Activated T-cell treated with anti-CD3 and anti-CD28 coated beads, Interleukin-2, amount 50 U/mL, for 4 hours (primary cell): Measurements from ENCODE around the gene HIPK4. TPM values are rescaled to one million over a fixed set of nuclear protein-coding genes. Genes with fewer than 3 reads are reported as not detected.

Source experiments
- ATAC-seq, 2 donors: fragments of 200-7000 bp; cut with Tn5 transposase; one replicate each; pipeline ENCODE4 v1.10.0; 2021
- DNase-seq: peaks from one replicate; pipeline ENCODE4 v3.0.0-alpha.2; 2020
- H3K27me3 Mint-ChIP-seq: one replicate; pipeline ENCODE4 v1.8.0; 2021; ENCODE audit warnings: low read depth, mixed read lengths
- H3K36me3 Mint-ChIP-seq: one replicate; pipeline ENCODE4 v1.8.0; 2022; ENCODE audit warnings: mixed read lengths; ENCODE audit not compliant: insufficient read depth
- H3K4me1 Mint-ChIP-seq: one replicate; pipeline ENCODE4 v1.8.0; 2021; ENCODE audit warnings: low read depth, mixed read lengths
- H3K4me3 Mint-ChIP-seq: one replicate; pipeline ENCODE4 v1.8.0; 2021; ENCODE audit warnings: mild to moderate bottlenecking, moderate library complexity, mixed read lengths
- H3K9me3 Mint-ChIP-seq: one replicate; pipeline ENCODE4 v1.8.0; 2021; ENCODE audit warnings: mixed read lengths
- total RNA-seq, 3 donors: library from RNA; stranded (reverse); gene quantifications; one replicate each; pipeline ENCODE4 v1.2.1, GENCODE V29; 2021

HIPK4 gene
- total RNA-seq, 3 donors from 2014 or later, result 0.08 TPM; not detected in 2

DNA sequence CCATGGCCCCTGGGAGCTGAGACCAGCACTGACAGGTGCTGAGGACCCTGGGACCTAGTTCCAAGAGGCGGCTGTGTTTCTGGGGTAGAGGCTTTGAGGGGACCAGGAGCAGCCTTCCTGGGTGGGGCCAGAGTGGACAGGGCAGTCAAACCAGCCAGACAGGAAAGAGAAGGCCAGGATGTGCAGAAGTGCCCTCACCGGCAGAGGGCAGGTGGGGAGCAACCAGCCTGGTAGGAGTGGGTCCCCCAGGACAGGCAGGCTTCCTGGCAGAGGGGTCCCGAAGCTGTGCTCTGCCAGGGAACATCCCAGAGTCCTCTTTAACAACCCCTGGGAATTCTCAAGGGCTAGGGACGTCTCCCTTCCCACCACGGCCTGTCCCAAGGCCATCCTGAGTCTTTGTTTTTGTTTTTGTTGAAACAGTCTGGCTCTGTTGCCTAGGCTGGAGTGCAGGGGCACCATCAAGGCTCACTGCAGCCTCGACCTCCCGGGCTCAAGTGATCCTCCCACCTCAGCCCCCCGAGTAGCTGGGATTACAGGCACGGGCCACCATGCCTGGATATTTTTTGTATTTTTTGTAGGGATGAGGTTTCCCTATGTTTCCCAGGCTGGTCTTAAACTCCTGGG, 3.0 kb upstream of the HIPK4 start:
- DNase-seq (no peak), ATAC-seq (no peak)
- Mint-ChIP-seq H3K9me3 (no peaks in the 10 kb centered on the region), H3K36me3 (no peaks in the 10 kb centered on the region), H3K4me3 (no peak overlapping the region), H3K27me3 (no peaks in the 10 kb centered on the region), H3K4me1 (no peaks in the 10 kb centered on the region)

DNA sequence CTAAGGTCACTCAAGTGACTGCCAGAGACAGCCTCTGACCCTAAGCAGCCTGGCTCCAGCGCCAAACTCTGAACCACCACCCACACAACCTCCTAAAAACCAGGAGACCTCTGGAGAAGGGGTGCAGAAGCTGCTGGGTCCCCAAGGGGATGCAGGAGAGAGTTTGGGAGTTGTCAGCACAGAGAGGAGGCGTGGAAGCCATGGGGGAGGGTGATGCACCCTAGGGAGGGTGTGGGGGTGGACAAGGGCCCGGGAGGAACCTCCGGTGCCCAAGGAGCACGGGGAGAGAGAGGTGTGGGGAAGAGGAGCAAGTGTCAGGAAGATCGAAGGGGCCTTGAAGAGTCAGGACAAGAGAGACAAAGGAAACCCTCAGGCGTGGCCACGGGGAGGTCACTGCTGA, 2.1 kb upstream of the HIPK4 start:
- DNase-seq (no peak), ATAC-seq (no peak)
- Mint-ChIP-seq H3K27me3 (no peaks in the 10 kb centered on the region), H3K9me3 (no peaks in the 10 kb centered on the region), H3K36me3 (no peaks in the 10 kb centered on the region), H3K4me1 (no peaks in the 10 kb centered on the region), H3K4me3 (no peak overlapping the region)

DNA sequence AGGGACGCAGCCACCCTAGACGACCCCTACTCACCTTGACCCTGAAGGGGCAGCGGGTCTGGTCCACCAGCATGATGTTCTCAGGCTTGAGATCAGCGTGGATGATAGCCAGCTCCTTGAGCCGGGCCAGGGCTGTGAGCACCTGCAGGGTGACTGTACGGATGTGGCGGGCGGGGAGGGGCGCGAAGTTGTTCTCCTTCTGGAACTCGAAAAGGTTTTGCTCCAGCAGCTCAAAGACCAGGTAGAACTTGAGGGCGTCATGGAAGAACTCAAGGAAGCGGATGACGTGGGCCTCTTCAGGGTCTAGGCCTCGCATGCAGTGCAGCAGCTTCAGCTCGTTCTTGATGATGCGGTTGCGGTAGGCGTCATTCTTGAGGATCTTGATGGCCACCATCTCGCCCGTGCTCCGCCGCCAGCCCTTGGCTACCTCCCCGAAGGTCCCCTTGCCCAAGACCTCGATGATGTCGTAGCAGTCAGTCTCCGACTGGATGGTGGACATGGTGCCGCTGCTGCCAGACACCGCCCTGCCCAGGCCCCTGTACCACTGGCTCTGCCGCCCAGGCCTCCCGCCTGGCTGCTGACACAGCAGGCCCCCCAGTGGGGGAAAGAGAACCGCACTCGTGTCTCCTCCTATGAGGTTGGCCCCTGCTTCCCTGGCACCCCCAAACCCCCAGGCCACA, 437 bp downstream of the HIPK4 start:
- Mint-ChIP-seq H3K9me3 (no peaks in the 10 kb centered on the region), H3K4me1 (no peaks in the 10 kb centered on the region), H3K27me3 (no peaks in the 10 kb centered on the region), H3K4me3 (no peak overlapping the region), H3K36me3 (no peaks in the 10 kb centered on the region)
- ATAC-seq, result no peak
- no peak for DNase-seq

DNA sequence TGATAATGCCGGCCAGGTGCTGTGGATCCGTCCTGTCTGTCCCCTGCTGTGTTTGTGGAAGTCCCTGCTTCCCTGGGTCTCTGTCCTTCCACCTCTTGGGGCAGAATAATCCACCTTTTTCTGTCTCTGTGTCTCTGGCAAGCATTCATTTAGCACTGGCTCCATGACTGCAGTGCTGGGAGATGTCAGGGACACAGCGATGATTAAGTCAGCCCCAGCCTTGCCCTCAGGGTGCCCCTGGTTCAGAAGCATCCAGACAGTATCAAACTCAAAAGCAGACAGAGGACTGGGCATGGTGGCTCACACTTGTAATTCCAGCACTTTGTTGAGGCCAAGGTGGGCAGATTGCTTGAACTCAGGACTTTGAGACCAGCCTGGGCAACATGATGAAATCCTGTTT, 1.5 kb downstream of the HIPK4 start:
- Mint-ChIP-seq H3K36me3 (no peaks in the 10 kb centered on the region), H3K4me3 (no peak overlapping the region), H3K9me3 (no peaks in the 10 kb centered on the region), H3K27me3 (no peaks in the 10 kb centered on the region), H3K4me1 (no peaks in the 10 kb centered on the region)
- DNase-seq (no peak), ATAC-seq (no peak)

DNA sequence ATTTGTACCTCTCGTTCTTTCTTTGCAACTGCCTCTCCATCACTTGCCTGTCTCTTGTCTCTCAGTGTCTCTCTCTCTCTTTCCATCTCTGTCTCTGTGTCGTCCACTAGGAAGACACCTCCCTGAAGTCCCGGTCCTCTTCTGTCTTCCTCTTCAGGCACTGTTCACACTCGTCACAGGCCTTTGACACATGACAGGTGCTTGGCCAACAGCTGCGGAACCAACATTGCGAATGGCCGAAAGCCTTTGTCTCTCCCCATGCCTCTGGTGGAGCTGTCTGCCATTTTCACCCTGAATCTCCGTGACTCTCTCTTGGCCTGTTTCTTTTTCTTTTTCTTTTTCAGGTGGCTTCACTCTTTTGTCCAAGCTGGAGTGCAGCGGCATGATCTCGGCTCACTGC, 2.8 kb downstream of the HIPK4 start:
- ATAC-seq, result no peak
- Mint-ChIP-seq H3K9me3 (no peaks in the 10 kb centered on the region), H3K27me3 (no peaks in the 10 kb centered on the region)

DNA sequence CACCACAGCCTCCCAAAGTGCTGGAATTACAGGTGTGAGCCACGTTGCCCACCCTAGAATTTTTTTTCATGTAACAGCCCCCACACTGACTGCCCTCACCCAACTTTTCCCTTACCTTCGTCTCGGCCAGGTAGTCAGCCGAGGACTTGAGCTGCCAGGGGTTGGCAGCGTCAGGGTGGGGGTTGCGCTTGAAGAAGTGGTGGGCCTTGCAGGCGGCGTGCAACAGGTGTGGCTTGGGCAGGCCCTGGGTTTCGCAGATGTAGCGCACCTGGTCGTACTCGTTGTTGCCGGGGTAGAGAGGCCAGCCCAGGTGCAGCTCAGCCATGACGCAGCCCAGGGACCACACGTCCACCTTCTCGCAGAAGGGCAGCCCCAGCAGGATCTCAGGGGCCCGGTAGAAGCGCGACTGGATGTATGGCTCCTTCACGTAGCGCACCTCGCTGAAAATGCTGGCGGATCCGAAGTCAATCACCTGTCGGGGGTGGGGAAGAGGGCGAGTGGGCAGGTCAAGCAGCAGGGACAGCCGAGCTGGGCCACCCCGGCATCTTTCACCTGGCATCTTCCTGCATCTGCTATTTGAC, 6.2 kb downstream of the HIPK4 start:
- DNase-seq (no peak), ATAC-seq (no peak)
- H3K4me1 Mint-ChIP-seq, result no peaks in the 10 kb centered on the region
- no peak overlapping the region for H3K4me3 Mint-ChIP-seq
- no peaks in the 10 kb centered on the region for H3K27me3 Mint-ChIP-seq
- no peaks in the 10 kb centered on the region for H3K9me3 Mint-ChIP-seq
- no peaks in the 10 kb centered on the region for H3K36me3 Mint-ChIP-seq

More for the DNA sequence above, 2.8 kb downstream of the HIPK4 start:
- no peaks in the 10 kb centered on the region for H3K36me3 Mint-ChIP-seq
- H3K4me1 Mint-ChIP-seq, result no peaks in the 10 kb centered on the region
- no peak for DNase-seq
- no peak overlapping the region for H3K4me3 Mint-ChIP-seq

DNA sequence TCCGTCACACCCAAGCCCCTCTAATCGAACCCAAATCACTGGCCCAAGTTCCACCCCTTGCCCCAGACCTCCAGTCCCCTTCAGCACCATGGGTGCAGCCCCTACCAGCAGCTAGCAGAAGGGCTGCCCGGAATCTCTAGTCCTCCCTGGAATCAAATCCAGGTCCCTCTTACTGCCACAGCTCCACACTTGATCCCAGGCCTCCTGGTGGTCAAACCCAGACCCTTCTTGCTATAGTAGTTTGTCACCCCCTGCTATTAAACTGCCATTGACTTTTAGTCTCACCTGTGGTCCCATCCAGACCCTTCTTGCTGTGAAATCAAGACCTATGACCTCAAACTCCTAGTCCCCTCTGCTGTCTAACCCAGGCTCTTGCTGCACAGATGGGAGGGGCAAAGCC, 8.7 kb downstream of the HIPK4 start:
- no peaks in the 10 kb centered on the region for H3K4me1 Mint-ChIP-seq
- DNase-seq, result no peak
- ATAC-seq, result no peak
- H3K36me3 Mint-ChIP-seq, result no peaks in the 10 kb centered on the region
- no peaks in the 10 kb centered on the region for H3K27me3 Mint-ChIP-seq
- H3K9me3 Mint-ChIP-seq, result no peaks in the 10 kb centered on the region
- no peak overlapping the region for H3K4me3 Mint-ChIP-seq

DNA sequence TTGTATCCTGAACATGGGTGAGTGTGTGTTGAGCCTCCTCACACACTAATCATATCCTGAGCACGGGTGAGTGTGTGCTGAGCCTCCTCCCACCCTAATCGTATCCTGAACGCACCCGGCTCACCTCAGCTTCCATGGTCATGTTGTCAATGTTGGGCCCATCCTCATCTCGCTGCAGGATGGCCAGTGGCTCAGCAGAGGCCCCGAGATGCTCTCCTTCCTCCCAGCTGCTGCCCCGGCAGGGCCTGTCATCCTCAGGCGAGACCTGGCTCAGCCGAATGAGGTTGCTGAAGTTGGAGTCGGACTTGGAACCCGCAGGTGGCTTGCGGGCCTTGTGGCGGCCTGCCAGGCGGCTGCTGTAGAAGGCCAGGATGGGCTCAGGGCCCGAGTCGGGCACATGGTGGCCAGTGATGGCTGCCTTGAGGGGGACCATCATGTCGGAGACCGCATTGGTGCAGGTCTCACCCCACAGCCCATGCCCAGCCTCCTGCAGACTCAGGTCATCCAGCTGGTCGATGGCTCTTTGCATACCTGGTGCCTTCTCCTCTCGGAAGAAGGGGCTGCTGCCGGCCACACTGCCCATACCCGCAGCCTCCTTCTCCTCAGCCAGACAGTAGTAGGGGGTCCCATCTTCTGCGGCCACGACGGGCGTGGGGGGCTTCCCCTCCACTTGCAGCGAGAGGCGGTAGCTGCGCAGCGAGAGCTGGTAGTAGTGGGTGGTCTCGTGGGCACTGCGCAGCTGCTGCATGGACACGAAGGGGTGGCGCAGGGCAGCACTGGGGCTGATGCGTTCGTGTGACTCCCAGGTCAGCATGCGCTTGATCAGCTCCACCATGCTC, 9.6 kb downstream of the HIPK4 start:
- DNase-seq, result no peak
- Mint-ChIP-seq H3K27me3 (no peaks in the 10 kb centered on the region), H3K36me3 (peaks cover 1% of the 10 kb centered on the region), H3K4me3 (no peak overlapping the region), H3K9me3 (no peaks in the 10 kb centered on the region), H3K4me1 (no peaks in the 10 kb centered on the region)
- no peak for ATAC-seq

DNA sequence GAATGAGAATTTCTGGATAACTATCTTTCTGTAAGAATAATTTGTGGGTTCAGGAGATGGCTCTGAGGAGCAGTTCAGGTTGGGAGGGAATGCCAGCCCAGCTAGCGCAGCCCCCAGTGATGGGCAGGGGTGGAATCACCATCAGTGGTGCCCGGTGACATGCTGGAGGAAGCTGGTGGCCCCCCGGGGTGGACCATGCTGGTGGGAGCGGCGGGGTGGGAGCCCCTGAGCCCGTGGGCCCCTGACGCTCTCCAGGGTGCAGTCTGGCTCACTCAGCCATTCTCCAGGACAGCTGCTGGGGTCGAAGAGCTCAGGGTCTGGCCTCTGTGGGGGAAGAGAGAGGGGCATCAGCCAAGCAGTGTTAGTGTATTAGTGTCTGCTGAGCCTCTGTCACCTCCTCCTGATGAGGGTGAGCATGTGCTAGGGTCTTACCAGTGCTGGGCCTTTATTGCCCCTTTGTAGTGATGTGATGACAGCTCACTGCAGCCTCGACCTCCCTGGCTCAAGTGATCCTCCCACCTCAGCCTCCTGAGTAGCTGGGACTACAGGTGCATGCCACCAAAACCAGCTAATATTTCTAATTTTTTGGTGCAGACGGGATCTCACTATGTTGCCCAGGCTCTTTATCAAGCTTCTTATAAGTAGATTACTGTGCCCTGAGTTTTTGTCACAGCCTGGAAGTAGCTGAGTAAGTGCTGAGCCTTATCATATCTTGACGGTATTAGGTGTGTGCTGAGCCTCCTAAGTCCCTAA, 10.4 kb downstream of the HIPK4 start:
- Mint-ChIP-seq H3K4me3 (no peak overlapping the region), H3K4me1 (peaks cover 1% of the 10 kb centered on the region), H3K27me3 (no peaks in the 10 kb centered on the region), H3K9me3 (no peaks in the 10 kb centered on the region), H3K36me3 (peaks cover 2% of the 10 kb centered on the region)
- ATAC-seq (no peak), DNase-seq (no peak)

DNA sequence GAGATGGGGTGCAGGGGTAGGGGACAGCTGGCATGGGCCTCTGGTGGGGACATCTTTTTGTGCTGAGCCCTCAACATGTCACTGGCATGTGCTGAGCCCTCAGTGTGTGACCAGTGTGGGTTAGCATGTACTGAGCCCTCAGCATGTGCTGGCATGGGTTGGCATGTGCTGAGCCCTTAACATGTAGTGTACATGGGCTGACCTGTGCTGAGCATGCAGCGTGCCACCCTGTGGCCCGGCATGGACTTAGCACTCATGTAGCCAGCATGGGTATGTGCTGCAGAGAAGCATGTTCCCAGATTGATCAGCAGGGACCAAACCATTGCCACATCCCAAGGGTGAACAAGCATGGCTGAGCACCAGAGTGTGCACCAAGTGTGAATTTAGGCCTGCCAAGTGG, 11.5 kb downstream of the HIPK4 start:
- Mint-ChIP-seq H3K36me3 (peaks cover 6% of the 10 kb centered on the region), H3K27me3 (no peaks in the 10 kb centered on the region), H3K4me3 (no peak overlapping the region), H3K9me3 (no peaks in the 10 kb centered on the region), H3K4me1 (peaks cover 5% of the 10 kb centered on the region)
- DNase-seq (no peak), ATAC-seq (no peak)

DNA sequence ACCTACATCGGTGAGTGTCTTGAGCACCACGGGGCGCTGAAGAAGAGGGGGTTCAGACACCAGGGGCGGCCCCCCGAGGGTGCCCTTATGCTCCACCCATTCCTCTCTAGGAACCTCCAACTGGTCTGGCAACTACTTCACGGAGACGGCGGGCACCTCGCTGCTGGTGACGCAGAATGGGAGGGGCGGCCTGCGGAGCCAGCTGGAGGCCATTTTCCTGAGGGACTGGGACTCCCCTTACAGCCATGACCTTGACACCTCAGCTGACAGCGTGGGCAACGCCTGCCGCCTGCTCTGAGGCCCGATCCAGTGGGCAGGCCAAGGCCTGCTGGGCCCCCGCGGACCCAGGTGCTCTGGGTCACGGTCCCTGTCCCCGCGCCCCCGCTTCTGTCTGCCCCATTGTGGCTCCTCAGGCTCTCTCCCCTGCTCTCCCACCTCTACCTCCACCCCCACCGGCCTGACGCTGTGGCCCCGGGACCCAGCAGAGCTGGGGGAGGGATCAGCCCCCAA, 12.1 kb downstream of the HIPK4 start:
- no peaks in the 10 kb centered on the region for H3K27me3 Mint-ChIP-seq
- no peaks in the 10 kb centered on the region for H3K9me3 Mint-ChIP-seq
- no peak for DNase-seq
- H3K4me3 Mint-ChIP-seq, result no peak overlapping the region
- H3K4me1 Mint-ChIP-seq, result peaks cover 5% of the 10 kb centered on the region
- H3K36me3 Mint-ChIP-seq, result peaks cover 6% of the 10 kb centered on the region
- ATAC-seq, result no peak

DNA sequence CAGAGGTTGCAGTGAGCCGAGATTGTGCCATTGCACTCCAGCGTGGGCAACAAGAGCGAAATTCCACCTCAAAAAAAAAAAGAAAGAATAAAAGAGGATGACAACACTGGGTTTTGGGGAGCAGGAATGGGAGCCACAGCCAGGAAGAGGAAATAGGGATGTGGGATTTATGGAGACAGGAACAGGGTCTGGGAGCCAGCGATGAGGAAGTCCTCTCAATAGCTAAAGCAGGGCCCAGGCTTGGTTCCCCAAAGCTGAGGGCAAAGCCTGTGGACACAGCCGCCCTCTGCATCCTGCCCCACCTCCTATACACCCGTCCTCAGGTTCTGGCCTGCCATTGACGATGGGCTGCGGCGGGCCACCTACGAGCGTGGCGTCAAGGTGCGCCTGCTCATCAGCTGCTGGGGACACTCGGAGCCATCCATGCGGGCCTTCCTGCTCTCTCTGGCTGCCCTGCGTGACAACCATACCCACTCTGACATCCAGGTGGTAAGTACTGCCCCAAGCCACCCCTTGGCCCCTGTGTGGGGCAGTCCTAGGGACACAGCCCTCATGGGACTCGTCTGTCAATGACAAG, 13.6 kb downstream of the HIPK4 start:
- no peaks in the 10 kb centered on the region for H3K9me3 Mint-ChIP-seq
- H3K36me3 Mint-ChIP-seq, result peaks cover 8% of the 10 kb centered on the region
- no peak overlapping the region for H3K4me3 Mint-ChIP-seq
- H3K4me1 Mint-ChIP-seq, result peaks cover 5% of the 10 kb centered on the region
- ATAC-seq (no peak), DNase-seq (no peak)
- H3K27me3 Mint-ChIP-seq, result no peaks in the 10 kb centered on the region

DNA sequence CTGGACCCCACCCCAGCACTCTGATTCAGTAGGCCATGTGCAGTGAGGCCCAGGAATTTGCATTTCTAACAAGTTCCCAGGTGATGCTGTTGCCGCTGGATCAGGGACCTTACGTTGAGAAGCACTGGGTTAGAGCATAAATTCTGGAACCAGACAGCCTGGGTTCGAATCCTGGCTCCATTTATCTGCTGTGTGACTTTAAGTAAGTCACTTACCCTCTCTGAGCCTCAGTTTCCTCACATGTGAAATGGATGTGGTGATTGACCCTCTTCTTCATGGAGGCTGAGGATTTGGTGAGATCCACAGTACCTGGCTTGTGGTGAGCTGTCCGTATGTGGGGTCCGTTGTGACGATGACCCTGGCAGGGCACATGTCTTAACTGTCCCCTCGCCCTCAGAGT, 15.9 kb downstream of the HIPK4 start:
- peaks cover 10% of the 10 kb centered on the region for H3K36me3 Mint-ChIP-seq
- ATAC-seq (no peak), DNase-seq (no peak)
- peaks cover 5% of the 10 kb centered on the region for H3K4me1 Mint-ChIP-seq
- no peaks in the 10 kb centered on the region for H3K9me3 Mint-ChIP-seq
- H3K4me3 Mint-ChIP-seq, result no peak overlapping the region
- H3K27me3 Mint-ChIP-seq, result no peaks in the 10 kb centered on the region

DNA sequence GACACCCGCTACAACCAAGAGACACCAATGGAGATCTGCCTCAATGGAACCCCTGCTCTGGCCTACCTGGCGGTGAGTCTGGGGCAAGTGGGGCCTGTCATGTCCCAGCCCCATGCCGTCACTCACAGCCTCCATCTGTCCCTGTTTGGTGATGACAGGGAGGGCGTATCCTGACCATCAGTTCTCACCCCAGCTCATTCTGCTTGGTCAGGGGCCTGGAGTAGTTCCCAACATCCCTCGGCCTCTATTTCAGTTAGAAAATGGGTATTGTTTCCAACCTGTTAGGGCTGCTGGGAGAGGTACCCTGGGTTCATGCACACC, 18.2 kb downstream of the HIPK4 start:
- Mint-ChIP-seq H3K4me1 (peaks cover 5% of the 10 kb centered on the region), H3K9me3 (no peaks in the 10 kb centered on the region), H3K27me3 (no peaks in the 10 kb centered on the region), H3K36me3 (peaks cover 12% of the 10 kb centered on the region), H3K4me3 (no peak overlapping the region)
- DNase-seq, result no peak
- no peak for ATAC-seq
